IMR-90 (cell line): Measurements from ENCODE around the gene CDC42BPA. TPM values are rescaled to one million over a fixed set of nuclear protein-coding genes. Genes with fewer than 3 reads are reported as not detected.

Experiments
- ATAC-seq: fragments of 200-7000 bp; cut with Tn5 transposase; 2 replicates; pipeline ENCODE4 v1.9.1; 2020; ENCODE audit warnings: low read depth, mild to moderate bottlenecking, moderate library complexity
- BruUV-seq: library from RNA; stranded (reverse); fragments of 400-500 nt; replicated peaks from 2 replicates; lab custom pipeline; 2021; lab: Mats Ljungman, UMichigan
- CTCF ChIA-PET: fragments of 300-600 bp; formaldehyde crosslinking; extraction: SDS; loops from one replicate; lab custom pipeline; 2021; ENCODE audit warnings: antibody characterized with exemption; lab: Yijun Ruan, JAX
- POLR2A ChIA-PET: fragments of 300-600 bp; sonication (Branson Sonifier 250); formaldehyde crosslinking; loops from one replicate; lab custom pipeline; 2022; ENCODE audit warnings: antibody characterized with exemption; ENCODE audit not compliant: unreplicated experiment; lab: Charles Lee
- DNase-seq: peaks from one replicate; pipeline ENCODE4 v3.0.0; 2013
- H2AFZ ChIP-seq: replicated peaks from 2 replicates; pipeline ENCODE3; 2013; ENCODE audit warnings: low read length, mild to moderate bottlenecking; ENCODE audit not compliant: poor library complexity
- H2AK5ac ChIP-seq: 2 replicates; pipeline ENCODE4 v1.6.1; 2013; ENCODE audit warnings: low read depth, low read length, inconsistent platforms
- H2AK9ac ChIP-seq: replicated peaks from 2 replicates; pipeline ENCODE3; 2013; ENCODE audit warnings: mild to moderate bottlenecking, low read depth, low read length, moderate library complexity; ENCODE audit not compliant: poor library complexity
- H2BK120ac ChIP-seq: 2 replicates; pipeline ENCODE4 v1.6.1; 2013; ENCODE audit warnings: low read depth, low read length, inconsistent platforms
- H2BK15ac ChIP-seq: 3 replicates; pipeline ENCODE4 v1.6.1; 2013; ENCODE audit warnings: low read depth, low read length, inconsistent platforms
- H2BK20ac ChIP-seq: 2 replicates; pipeline ENCODE4 v1.6.1; 2013; ENCODE audit warnings: low read depth, mild to moderate bottlenecking, inconsistent platforms, low read length, moderate library complexity
- H2BK5ac ChIP-seq: 2 replicates; pipeline ENCODE4 v1.6.1; 2013; ENCODE audit warnings: mild to moderate bottlenecking, low read depth, low read length, inconsistent platforms; ENCODE audit not compliant: poor library complexity, severe bottlenecking
- H3K14ac ChIP-seq: replicated peaks from 2 replicates; pipeline ENCODE4 v1.6.1; 2013; ENCODE audit warnings: low read depth, low read length, inconsistent platforms
- H3K18ac ChIP-seq: 2 replicates; pipeline ENCODE4 v1.6.1; 2013; ENCODE audit warnings: low read depth, low read length, control low read depth
- H3K23ac ChIP-seq: 2 replicates; pipeline ENCODE4 v1.6.1; 2013; ENCODE audit warnings: low read depth, low read length, inconsistent platforms
- H3K27ac ChIP-seq: 2 replicates; pipeline ENCODE4 v1.5.1; 2013; ENCODE audit warnings: mild to moderate bottlenecking, control low read depth, low read length; ENCODE audit not compliant: insufficient read depth
- H3K27me3 ChIP-seq: 2 replicates; pipeline ENCODE4 v1.6.1; 2013; ENCODE audit warnings: low read length; ENCODE audit not compliant: control insufficient read depth, insufficient read depth
- H3K36me3 ChIP-seq: 2 replicates; pipeline ENCODE4 v1.6.1; 2013; ENCODE audit warnings: low read length, mixed read lengths; ENCODE audit not compliant: control insufficient read depth, insufficient read depth
- H3K4ac ChIP-seq: 2 replicates; pipeline ENCODE4 v1.6.1; 2013; ENCODE audit warnings: low read depth, low read length, inconsistent platforms
- H3K4me1 ChIP-seq: 2 replicates; pipeline ENCODE4 v1.6.1; 2013; ENCODE audit warnings: low read length, mixed read lengths; ENCODE audit not compliant: control insufficient read depth, insufficient read depth
- H3K4me2 ChIP-seq: 2 replicates; pipeline ENCODE4 v1.6.1; 2013; ENCODE audit warnings: low read depth, mild to moderate bottlenecking, control low read depth, low read length, moderate library complexity
- H3K4me3 ChIP-seq: 2 replicates; pipeline ENCODE4 v1.5.1; 2013; ENCODE audit warnings: low read depth, mild to moderate bottlenecking, control low read depth, low read length, moderate library complexity; ENCODE audit not compliant: insufficient read depth
- H3K56ac ChIP-seq: 2 replicates; pipeline ENCODE4 v1.6.1; 2013; ENCODE audit warnings: low read length, inconsistent platforms; ENCODE audit not compliant: insufficient read depth; ENCODE audit errors: extremely low read depth
- H3K79me1 ChIP-seq, 2 experiments: 2 replicates each; pipeline ENCODE4 v1.6.1; 2013; ENCODE audit warnings: low read length in 2 of 2, inconsistent platforms in 1 of 2, low read depth in 1 of 2
- H3K9ac ChIP-seq: 2 replicates; pipeline ENCODE4 v1.6.1; 2013; ENCODE audit warnings: low read depth, low read length, control low read depth
- H3K9me1 ChIP-seq: 2 replicates; pipeline ENCODE4 v1.6.1; 2013; ENCODE audit warnings: low read length, inconsistent platforms; ENCODE audit not compliant: insufficient read depth
- H3K9me3 ChIP-seq: 2 replicates; pipeline ENCODE4 v1.6.1; 2013; ENCODE audit warnings: low read length; ENCODE audit not compliant: control insufficient read depth, insufficient read depth
- H4K20me1 ChIP-seq: 2 replicates; pipeline ENCODE4 v1.6.1; 2013; ENCODE audit warnings: low read length, inconsistent platforms; ENCODE audit not compliant: insufficient read depth
- H4K5ac ChIP-seq: 2 replicates; pipeline ENCODE4 v1.6.1; 2013; ENCODE audit warnings: mild to moderate bottlenecking, low read depth, low read length, control low read depth
- H4K8ac ChIP-seq, 2 experiments: 2 replicates each; pipeline ENCODE4 v1.6.1; 2013; ENCODE audit warnings: low read depth in 2 of 2, low read length in 2 of 2, control low read depth in 1 of 2, inconsistent platforms in 1 of 2
- H4K91ac ChIP-seq: 2 replicates; pipeline ENCODE4 v1.6.1; 2013; ENCODE audit warnings: low read depth, low read length, inconsistent platforms; ENCODE audit not compliant: insufficient read depth
- BHLHE40 ChIP-seq: fragments of 150-350 bp; IDR thresholded peaks from 2 replicates; pipeline ENCODE4 v1.6.1; 2016; ENCODE audit warnings: mild to moderate bottlenecking, low read depth, low read length
- CEBPB ChIP-seq: IDR thresholded peaks from 2 replicates; pipeline ENCODE4 v1.6.1; 2012; ENCODE audit warnings: low read depth, low read length, improper control_type of control experiment
- FOS ChIP-seq: fragments of 150-350 bp; IDR thresholded peaks from 2 replicates; pipeline ENCODE4 v1.6.1; 2016; ENCODE audit warnings: low read depth, low read length
- MAZ ChIP-seq: IDR thresholded peaks from 2 replicates; pipeline ENCODE4 v1.6.1; 2012; ENCODE audit warnings: low read depth, mild to moderate bottlenecking, low read length, improper control_type of control experiment, moderate library complexity, borderline replicate concordance
- MXI1 ChIP-seq: IDR thresholded peaks from 2 replicates; pipeline ENCODE4 v1.6.1; 2012; ENCODE audit warnings: low read depth, mild to moderate bottlenecking, low read length, moderate library complexity, borderline replicate concordance
- NFE2L2 ChIP-seq: fragments of 150-350 bp; IDR thresholded peaks from 2 replicates; pipeline ENCODE4 v1.6.1; 2016; ENCODE audit warnings: low read depth, mild to moderate bottlenecking, low read length
- RCOR1 ChIP-seq: IDR thresholded peaks from 2 replicates; pipeline ENCODE4 v1.6.1; 2012; ENCODE audit warnings: mild to moderate bottlenecking, low read length, improper control_type of control experiment; ENCODE audit not compliant: insufficient replicate concordance
- SMC3 ChIP-seq: fragments of 150-350 bp; IDR thresholded peaks from 2 replicates; pipeline ENCODE4 v1.6.1; 2016; ENCODE audit warnings: low read depth, mild to moderate bottlenecking, antibody characterized with exemption, low read length, moderate library complexity
- WGBS, 2 experiments: methylation state at CpG; one replicate each; pipeline versions ENCODE4 v1.1.5 to v1.1.7; 2013; ENCODE audit warnings: missing lambda C conversion rate in 2 of 2; ENCODE audit not compliant: insufficient read length in 1 of 2; ENCODE audit errors: extremely low coverage in 2 of 2; 5-methylcytosine and 5-hydroxymethylcytosine counted together
- dilution Hi-C: fragments of 300-500 bp; cut with HindIII; formaldehyde crosslinking; loops from one replicate; pipeline ENCODE4 v1.14.3; 2018; ENCODE audit warnings: low sequenced_read_pairs; ENCODE audit not compliant: unreplicated experiment
- in situ Hi-C: fragments of 300-500 bp; cut with MboI; formaldehyde crosslinking; loops from 3 replicates; pipeline ENCODE4 v1.14.3; 2019; ENCODE audit warnings: low sequenced_read_pairs, inconsistent platforms, mixed read lengths
- intact Hi-C: fragments of 100-400 bp; cut with micrococcal nuclease; formaldehyde crosslinking; loops from 2 replicates; pipeline ENCODE4 v1.10.0; 2022
- polyA plus RNA-seq, 3 experiments: library from polyadenylated mRNA; depleted of rRNA; stranded (reverse); fragments of >200 nt; gene quantifications; 2 replicates each; pipeline ENCODE4 v1.2.3, GENCODE V29; 2012; ENCODE audit warnings: low replicate concordance in 1 of 3
- total RNA-seq: library from RNA; depleted of rRNA; stranded (reverse); fragments of >200 nt; gene quantifications from 2 replicates; pipeline ENCODE4 v1.2.3, GENCODE V29; 2012
- TF ChIP-seq, protein P1 (sequence below): fragments of 150-350 bp; IDR thresholded peaks from 2 replicates; pipeline ENCODE4 v1.6.1; 2016; ENCODE audit warnings: low read depth, mild to moderate bottlenecking, low read length, moderate library complexity, borderline replicate concordance
- TF ChIP-seq, protein P2 (sequence below): conservative IDR thresholded peaks from 2 replicates; pipeline ENCODE4 v1.5.1; 2012; ENCODE audit warnings: mild to moderate bottlenecking, low read depth, low read length, improper control_type of control experiment
- TF ChIP-seq, protein P3 (sequence below): fragments of 150-350 bp; IDR thresholded peaks from 2 replicates; pipeline ENCODE4 v1.6.1; 2017; ENCODE audit warnings: mild to moderate bottlenecking, antibody characterized with exemption, low read length, low read depth

Gene CDC42BPA
- total and polyA plus RNA-seq, 2 of the 4 experiments (the other 2 are of a cell fraction), result 9.4 to 27.8 TPM

DNA sequence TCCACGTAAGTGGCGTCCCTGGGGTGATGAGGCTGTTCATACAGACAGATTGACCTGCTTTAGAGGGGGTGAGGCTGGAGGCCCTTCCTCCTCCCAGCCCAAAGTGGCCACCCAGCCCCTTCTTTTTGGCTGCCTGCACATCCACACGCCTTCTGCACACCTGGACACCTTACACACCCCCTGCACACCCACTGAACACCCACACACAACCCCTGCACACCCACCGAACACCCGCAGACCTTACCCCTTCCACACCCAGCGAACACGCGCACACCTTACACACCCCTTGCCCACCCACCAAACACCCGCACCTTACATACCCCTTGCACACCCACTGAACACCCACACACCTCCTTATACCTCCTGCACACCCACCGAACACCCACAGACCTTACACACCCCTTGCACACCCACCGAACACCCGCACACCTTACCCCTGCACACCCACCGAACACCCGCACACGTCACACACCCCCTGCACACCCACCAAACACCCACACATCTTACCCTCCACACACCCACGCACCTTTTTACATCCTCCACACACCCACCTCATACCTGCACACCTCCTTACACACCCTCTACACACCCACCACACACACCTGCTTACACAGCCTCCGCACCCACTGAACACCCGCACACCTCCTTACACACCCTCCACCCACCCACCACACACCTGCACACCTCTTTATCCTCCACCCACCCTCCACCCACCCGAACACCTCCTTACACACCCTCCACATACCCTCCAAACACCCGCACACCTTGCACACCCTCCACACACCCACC lies 340.5 kb downstream of the CDC42BPA start:
- BruUV-seq, result no TSS peak
- TF ChIP-seq RCOR1, result no peak
- no peak for TF ChIP-seq MXI1
- no peak for TF ChIP-seq MAZ
- no peak for TF ChIP-seq CEBPB
- TF ChIP-seq, protein P1, sequence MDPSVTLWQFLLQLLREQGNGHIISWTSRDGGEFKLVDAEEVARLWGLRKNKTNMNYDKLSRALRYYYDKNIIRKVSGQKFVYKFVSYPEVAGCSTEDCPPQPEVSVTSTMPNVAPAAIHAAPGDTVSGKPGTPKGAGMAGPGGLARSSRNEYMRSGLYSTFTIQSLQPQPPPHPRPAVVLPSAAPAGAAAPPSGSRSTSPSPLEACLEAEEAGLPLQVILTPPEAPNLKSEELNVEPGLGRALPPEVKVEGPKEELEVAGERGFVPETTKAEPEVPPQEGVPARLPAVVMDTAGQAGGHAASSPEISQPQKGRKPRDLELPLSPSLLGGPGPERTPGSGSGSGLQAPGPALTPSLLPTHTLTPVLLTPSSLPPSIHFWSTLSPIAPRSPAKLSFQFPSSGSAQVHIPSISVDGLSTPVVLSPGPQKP, result no peak
- TF ChIP-seq, protein P2, sequence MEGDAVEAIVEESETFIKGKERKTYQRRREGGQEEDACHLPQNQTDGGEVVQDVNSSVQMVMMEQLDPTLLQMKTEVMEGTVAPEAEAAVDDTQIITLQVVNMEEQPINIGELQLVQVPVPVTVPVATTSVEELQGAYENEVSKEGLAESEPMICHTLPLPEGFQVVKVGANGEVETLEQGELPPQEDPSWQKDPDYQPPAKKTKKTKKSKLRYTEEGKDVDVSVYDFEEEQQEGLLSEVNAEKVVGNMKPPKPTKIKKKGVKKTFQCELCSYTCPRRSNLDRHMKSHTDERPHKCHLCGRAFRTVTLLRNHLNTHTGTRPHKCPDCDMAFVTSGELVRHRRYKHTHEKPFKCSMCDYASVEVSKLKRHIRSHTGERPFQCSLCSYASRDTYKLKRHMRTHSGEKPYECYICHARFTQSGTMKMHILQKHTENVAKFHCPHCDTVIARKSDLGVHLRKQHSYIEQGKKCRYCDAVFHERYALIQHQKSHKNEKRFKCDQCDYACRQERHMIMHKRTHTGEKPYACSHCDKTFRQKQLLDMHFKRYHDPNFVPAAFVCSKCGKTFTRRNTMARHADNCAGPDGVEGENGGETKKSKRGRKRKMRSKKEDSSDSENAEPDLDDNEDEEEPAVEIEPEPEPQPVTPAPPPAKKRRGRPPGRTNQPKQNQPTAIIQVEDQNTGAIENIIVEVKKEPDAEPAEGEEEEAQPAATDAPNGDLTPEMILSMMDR, result no peak
- TF ChIP-seq, protein P3, sequence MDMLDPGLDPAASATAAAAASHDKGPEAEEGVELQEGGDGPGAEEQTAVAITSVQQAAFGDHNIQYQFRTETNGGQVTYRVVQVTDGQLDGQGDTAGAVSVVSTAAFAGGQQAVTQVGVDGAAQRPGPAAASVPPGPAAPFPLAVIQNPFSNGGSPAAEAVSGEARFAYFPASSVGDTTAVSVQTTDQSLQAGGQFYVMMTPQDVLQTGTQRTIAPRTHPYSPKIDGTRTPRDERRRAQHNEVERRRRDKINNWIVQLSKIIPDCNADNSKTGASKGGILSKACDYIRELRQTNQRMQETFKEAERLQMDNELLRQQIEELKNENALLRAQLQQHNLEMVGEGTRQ, result no peak
- TF ChIP-seq BHLHE40, result no peak
- no peak for TF ChIP-seq NFE2L2
- no peak for TF ChIP-seq SMC3
- TF ChIP-seq FOS, result no peak
- no peak overlapping the region for H2AK5ac ChIP-seq
- peak overlapping the region; percentile 2 for H2BK5ac ChIP-seq
- H3K9ac ChIP-seq, result no peak overlapping the region
- H2AK9ac ChIP-seq, result no peak overlapping the region
- no peak overlapping the region for H2BK15ac ChIP-seq
- no peak overlapping the region for H3K4me3 ChIP-seq
- H3K56ac ChIP-seq, result no peak overlapping the region
- H3K4me2 ChIP-seq, result no peak overlapping the region
- no peak overlapping the region for H3K27ac ChIP-seq
- H2BK120ac ChIP-seq, result no peak overlapping the region
- dilution Hi-C loops, result no loop called here
- no peaks in the 10 kb centered on the region for H3K79me1 ChIP-seq
- H4K91ac ChIP-seq, result no peak overlapping the region
- no peak overlapping the region for H2AFZ ChIP-seq
- H3K27me3 ChIP-seq, result no peaks in the 10 kb centered on the region
- H2BK20ac ChIP-seq, result no peak overlapping the region
- H4K8ac ChIP-seq, result no peak overlapping the region
- WGBS, 2 experiments, result 84 to 100% methylated on average over 3 to 11 of the region's 20 CpGs
- no peak overlapping the region for H3K18ac ChIP-seq
- intact Hi-C loops, result no loop called here
- no peaks in the 10 kb centered on the region for H4K20me1 ChIP-seq
- no peak overlapping the region for H4K5ac ChIP-seq
- peaks cover 14% of the 10 kb centered on the region; the same call in 1 of the 2 replicates for H3K4me1 ChIP-seq
- H3K23ac ChIP-seq, result no peak overlapping the region
- H3K9me1 ChIP-seq, result no peaks in the 10 kb centered on the region
- H3K14ac ChIP-seq, result no peak overlapping the region
- in situ Hi-C loops, result no loop called here
- H3K36me3 ChIP-seq, result no peaks in the 10 kb centered on the region; the same call in 1 of the 2 replicates
- ATAC-seq (no peak), DNase-seq (no peak)
- POLR2A ChIA-PET, result no interaction called here
- CTCF ChIA-PET, result no interaction called here
- H3K4ac ChIP-seq, result no peak overlapping the region
- no peaks in the 10 kb centered on the region for H3K9me3 ChIP-seq
